Islet of Langerhans (tissue), 1 donor: ENCODE data around the gene TRIM14.
"Not testable (repeated sequence)": the region's sequence is repeated elsewhere in the genome, so short reads cannot be mapped to it uniquely, and the experiment has no call there.

Experiments
- FAIRE-seq: peaks from one replicate; lab custom pipeline; 2011; peaks lifted over from hg19 to GRCh38; lab: Jason Lieb, UNC

Gene TRIM14

DNA sequence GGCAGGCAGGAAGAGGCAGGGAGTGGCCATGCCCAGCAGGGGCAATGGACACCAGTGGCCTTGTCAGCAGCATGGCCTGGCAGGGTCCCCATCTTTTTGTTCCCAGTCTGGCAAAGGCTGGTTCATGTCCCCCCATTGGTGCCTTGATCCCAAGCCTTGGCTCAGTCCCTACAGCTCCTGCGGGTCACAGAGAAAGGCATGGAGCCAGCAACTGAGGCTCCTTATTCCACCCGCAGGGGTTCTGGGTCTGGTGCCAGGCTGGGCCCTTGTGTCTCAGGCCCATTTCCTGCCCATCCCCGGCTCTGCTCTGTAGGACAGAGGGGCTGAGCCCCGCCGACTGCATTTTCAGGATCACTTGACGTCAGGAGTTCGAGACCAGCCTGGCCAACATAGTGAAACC lies 14.0 kb downstream of the TRIM14 start:
- FAIRE-seq, result no peak

DNA sequence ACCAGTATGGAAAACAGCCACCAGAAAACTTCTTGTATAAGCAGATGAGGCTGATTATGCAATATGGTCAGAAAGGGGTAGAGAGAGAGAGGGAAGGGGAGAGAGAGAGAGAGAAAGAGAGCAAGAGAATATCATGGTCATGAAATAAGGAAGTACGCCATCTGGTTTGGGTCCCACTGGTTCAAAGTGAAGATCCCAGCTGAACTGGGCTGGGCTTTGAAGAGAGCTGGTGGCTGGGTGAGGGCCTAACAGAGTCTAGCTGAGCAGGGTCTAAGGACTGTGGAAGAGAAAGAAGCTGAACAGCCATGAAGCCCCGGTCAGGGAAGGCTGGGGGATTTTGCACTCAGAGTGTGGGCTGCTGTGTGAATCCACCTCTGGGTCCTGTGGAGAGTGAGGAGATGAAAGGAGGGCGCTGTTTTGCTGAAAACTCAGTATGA lies 14.6 kb downstream of the TRIM14 start:
- no peak for FAIRE-seq

DNA sequence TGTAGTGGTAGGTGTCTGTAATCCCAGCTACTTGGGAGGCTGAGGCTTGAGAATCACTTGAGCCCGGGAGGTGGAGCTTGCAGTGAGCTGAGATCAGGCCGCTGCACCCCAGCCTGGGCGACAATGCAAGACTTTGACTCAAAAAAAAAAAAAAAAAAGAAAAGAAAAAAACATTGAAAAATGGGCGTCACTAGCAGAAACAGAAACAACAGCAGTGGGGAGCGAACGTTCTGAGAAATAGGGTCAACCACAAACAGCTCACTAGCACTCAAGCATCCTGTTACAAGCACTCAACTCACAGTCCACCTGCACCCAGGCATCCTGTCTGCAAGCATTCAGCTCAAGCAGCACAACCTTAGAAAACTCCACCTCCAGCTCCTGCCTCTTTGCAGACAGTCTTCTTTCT lies 17.2 kb downstream of the TRIM14 start:
- no peak for FAIRE-seq

DNA sequence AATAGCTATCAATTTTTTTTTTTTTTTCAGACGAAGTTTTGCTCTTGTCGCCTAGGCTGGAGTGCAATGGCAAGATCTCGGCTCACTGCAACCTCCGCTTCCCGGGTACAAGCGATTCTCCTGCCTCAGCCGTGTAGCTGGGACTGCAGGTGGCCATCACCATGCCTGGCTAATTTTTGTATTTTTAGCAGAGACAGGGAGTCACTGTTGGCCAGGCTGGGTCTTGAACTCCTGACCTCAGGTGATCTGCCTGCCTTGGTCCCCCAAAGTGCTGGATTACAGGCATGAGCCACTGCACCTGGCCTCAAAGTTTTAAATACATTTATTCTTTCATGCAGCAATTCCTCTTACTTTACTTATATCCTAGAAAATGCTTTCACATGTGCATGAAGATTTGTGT lies 17.6 kb downstream of the TRIM14 start:
- FAIRE-seq, result no peak

DNA sequence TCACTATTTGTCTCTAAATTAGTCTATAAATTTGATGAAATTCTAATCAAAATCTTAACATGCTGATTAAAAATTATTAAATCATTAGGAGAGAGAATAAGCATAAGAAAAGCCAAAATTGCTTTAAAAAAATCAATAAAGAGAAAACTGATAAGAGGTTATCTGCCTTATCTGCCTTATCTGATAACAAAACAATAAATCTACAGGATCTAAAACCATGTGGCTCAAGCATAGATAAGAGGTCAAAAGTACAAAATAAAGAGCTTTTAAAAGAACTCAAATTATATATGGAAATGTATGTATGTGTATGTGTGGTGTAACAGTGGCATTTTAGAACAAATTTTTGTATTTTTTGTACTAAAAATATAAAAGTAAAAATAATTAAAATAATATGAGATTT lies 18.6 kb downstream of the TRIM14 start:
- no peak for FAIRE-seq

DNA sequence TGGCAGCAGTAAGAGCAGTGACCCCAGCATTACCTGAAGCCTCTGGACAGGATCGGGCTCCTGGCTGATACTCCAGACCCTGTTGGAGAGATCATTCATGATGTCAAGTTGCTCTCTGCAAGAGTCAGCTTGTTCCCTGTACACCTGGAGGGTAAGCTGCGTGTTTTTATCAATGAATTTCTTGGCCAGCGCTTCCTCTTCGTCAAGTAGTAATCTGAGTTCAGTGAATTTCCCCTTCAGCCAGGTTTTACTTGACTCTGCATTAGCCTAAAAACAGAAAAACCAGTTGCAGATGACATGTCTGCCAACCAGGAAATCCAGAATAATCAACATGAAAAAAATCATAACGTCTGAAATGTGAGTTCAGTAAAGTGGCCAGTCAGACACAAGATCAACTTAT lies 19.1 kb downstream of the TRIM14 start:
- FAIRE-seq, result no peak

DNA sequence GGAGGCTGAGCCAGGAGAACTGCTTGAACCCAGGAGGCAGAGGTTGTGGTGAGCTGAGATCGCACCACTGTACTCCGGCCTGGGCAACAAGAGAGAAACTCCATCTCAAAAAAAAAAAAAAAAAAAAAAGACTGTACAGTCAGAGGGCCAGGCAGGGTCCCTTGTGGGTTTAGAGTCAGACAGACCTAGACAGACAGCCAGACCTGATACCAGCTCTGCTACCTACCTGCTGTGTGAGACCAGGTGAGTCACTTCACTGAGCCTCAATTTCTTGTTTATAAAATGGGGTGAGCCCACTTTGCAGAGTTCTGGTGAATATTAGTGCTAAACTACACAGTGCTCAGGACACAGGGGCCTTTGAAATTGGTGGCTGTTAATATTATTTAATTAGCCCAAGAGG lies 19.7 kb downstream of the TRIM14 start:
- no peak for FAIRE-seq

DNA sequence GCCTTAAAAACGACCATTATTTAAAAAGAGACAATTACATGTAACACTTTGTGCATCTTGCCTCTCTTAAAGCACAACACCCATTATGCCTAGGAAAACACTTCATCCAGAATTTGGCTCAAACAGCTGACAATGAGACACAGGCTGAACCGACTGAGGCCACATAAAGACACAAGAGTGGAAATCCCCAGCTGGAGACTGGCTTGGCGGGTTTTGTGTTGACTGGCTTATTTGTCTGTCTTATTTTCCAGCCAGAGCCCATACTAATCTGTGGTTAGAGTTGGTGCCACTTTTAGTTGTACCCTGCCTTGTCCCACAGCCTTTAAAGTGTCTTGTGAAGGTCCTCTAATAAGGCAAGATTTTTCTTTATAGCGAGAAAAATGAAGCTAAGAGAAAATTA lies 21.2 kb downstream of the TRIM14 start:
- no peak for FAIRE-seq

DNA sequence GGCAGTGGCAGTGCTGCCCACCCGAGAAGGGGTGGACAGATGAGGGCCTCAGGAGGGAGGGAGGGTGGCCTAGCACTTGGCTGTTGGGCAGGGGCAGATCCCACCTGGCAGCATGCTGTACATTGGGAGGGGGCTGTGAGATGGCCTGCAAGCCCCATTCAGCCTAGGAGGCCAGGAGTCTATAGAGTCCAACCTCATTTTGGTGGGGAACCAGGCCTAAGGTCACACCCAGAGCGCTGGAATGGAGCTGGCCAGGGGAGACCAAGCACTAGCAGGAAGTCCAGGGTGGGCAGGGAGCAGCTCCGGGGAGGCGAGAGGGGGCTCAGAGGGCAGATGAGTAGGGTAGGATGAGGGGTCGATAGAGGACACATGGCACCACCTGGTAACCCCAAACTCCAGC lies 22.9 kb downstream of the TRIM14 start:
- no peak for FAIRE-seq

DNA sequence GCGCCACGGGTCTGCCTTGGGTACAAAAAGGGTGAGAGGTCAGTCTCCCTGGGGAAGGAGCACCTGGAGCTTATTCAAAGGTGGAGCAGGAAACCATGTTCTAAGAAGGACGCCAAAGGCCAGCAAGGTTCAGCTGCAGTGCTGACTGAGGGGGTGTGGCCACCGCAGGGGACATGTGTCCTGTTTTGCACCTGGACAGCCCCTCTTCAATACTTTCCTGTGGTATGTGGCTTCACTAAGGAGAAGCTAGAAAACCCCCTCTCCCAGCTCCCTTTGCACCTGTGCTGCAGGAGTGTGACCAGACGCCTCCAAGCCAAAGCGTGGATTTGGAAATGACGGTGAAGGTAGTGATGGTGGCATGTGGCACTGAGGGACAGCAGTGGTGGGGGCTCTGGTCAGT lies 23.6 kb downstream of the TRIM14 start:
- no peak for FAIRE-seq

DNA sequence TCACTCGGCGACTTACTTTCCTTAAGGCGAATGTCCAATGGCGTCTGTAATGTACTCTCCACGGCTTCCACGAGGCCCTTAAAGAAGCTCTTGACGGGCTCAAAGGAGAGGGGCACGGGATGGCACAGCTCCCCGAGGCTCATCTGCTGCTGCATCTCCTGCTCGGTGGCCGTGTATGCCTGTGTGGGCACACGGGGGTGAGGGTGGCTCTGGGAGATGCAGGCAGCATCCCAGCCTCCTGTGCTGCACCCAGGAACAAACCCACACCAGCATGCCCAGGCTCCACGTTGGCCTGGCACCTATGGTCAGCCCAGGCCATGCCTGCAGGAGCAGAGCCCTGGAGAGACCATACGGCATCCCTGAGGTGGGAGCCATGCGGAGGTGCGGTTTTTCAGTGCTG lies 24.2 kb downstream of the TRIM14 start:
- no peak for FAIRE-seq

DNA sequence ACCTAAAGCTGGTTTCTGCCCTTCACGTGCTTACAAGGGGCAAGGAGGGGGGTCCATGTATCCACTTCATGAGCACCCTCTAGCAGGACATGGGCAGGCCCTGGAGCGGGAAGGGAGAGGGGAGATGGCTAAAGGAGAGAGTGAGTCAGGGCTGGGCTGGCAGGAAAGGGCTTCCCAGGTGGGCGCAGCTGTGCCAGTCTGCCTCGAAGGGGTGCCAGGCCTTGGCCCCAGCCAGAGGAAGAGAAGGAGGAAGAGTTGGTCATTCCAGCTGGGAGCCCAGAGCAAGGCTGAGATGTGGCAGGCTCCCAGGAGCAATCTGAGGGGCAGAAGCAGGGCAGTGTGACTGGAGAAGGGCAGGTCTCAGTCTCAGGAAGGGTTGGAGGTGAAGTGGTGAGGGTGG lies 24.7 kb downstream of the TRIM14 start:
- no peak for FAIRE-seq

DNA sequence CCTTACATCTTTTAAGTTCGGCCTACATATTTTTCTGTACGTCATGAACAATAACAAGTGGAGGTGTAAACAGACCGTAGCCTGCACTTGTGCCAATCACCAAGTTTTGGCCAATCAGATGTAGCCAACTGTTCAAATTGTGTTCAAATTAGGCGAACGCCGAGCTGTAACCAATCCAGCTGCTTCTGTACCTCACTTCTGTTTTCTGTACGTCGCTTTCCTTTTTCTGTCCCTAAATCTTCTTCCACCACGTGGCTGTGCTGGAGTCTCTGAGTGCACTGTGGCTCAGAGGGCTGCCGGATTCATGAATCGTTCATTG lies 26.4 kb downstream of the TRIM14 start:
- FAIRE-seq, result no peak

DNA sequence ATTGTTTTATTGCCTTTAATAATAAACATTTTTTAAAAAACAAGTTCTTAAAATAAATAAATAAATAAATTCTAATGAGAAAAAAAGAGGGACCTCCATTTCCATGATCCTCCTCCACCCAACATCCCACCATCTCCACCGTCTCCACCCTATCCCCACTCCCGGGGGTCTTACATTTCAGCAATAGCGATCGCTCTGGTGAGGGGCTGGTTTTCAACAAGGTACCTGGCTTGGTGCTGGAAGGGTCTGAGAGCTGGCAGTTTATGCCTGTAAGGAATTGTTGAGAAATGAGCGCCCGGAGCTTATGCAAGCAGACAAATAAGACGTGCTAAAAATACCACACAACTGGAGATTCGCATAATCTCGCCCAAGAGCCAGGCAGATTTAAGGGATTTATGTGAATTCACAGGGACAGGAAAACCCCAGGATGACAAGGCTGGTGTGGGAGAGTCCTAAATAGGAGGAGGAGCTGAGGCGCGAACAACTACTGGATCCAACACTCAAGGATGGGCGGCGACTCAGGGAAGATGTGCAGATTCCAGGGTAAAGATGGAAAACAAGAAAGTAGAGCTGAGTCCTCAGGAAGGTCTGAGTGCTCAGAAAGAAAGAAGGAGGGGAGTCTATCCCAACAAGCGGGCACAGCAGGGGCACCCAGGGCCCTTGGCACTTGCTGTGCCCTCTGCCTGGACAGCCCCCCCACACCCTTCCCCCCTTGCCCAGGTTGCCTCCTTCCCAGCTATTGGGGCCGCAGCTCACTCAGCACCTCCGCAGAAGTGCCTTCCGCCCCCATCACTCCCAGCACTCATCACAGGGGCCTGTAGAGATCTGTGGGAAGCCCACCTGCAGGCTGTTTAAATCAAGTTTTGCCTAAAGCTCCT lies 27.0 kb downstream of the TRIM14 start:
- FAIRE-seq, result no peak

DNA sequence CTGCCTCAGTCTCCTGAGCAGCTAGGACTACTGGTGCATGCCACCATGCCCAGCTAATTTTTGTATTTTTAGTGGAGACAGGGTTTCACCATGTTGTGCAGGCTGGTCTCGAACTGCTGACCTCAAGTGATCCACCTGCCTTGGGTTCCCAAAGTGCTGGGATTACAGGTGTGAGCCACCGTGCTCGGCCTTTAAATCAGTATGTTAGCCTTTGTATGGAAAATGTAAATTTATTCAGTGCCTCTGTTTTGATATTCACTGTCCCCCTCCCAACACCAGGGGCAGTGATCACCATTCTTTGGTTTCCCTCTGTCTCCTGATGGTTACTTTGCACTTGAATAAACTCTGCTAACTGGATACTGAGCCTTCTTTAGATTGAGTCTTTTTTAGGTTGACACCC lies 28.3 kb downstream of the TRIM14 start:
- not testable (repeated sequence) for FAIRE-seq

DNA sequence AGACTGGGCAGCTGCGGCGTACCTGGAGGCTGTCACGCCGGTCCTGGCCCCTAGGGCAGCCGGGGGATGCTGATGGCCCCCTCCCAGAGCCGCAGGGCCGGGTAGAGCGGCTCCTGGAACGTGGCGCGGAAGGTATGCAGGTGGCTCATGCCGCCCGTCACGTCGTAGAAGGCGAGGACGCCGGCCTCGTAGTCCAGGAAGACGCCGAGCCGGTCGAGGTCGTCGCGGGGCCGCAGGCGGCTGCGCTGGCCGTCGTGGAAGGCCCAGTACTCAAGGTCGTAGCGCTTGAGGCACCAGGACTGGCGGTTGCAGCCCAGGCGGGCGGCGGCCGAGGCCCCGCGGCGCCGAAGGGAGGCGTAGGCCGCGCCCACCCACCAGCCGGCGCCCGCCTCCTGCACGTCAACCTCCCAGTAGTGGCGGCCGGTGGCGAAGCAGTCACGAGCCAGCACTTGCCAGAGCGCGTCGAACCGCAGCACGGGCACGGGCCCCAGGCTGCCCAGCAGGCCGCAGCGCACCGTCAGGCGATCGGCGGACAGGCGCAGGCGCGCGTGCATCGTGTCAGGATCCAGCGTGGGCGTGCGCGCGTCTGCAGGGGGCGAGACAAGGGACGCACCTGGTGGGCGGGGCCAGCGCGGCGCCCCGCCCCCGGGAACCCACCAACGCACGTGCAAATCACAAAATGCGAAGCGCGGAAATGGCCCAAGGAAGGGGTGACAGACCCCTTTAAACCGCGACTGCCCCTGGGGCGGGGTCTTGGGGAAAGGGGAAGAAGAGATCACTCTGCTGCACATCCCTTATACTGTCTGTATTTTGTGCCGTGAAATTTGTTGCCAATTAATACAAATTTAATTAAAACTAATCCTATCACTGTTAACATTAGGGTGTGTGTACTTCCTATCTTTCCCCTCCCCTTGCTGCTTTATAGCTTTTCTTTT lies 31.3 kb downstream of the TRIM14 start:
- FAIRE-seq, result no peak

DNA sequence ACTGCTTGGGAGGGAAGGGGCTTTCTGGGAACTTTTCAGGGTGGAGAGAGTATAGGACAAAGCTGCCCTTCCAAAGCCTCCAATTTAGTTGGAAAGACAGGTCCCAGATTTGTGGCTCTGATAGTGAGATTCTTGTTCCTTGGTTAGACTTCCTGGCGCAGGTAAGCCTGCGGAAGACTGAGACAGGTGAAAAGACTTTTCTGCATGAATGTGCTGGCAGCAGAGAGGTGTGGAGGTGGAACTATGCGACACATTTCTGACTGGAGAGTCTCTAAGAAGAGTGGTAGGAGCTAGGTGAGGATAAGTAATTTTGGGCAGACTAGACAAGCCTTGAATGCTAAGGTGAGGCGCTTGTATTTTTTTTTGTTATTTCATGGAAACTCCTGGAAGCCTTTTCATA lies 32.6 kb downstream of the TRIM14 start:
- no peak for FAIRE-seq

DNA sequence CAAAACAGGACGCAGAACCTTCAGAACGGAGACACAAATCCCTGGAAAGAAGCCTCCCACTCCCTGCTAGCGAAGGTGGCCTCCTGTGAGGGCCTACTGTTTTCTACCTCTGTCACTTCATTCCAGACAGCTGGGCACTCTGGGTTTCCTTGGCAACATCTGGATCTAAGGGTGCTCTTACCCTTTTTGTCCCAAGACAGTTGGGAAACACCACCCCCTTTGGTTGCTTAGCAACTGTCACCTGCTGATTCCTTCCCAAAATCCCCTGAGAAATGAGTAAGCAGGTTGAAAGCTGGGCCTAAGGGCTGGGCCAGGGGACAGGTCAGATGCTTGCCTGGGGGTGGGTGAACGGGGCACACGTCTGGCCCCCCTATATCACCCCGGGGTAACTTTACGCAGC lies 33.1 kb downstream of the TRIM14 start:
- FAIRE-seq, result no peak

DNA sequence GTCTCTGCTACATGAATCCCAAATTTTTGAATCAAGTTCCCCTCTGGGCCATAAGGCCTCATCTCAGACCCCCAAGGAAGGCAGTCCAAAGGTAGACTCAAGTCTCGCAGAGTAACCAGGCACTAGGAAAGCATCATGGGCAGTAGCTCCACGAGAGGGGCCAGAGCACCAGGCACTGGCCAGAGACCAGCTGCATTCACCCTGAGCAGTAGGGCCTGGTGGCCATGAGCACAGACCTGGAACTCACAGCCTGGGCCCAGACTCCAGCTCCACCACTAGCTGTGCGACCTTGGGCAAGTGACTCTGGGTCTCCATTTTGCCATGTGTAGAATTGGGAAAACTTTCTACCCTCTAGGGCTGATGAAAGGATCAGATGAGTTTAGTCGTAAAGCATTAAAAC lies 34.0 kb downstream of the TRIM14 start:
- no peak for FAIRE-seq

DNA sequence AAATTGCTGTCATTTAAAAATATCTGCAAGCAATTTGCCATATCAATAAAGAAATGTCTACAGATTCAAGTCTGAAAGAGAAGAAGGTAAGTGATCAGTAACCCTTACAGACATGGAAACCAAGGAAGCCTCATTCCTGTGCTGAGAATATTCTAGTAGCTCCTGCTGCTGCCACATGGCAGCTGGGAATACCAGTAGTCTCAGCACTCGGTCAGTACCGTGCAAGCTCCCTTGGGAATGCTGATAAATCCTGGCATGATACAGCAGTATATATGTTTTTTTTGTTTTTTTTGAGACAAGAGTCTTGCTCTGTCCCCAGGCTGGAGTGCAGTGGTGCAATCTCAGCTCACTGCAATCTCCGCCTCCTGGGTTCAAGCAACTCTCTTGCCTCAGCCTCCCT lies 34.6 kb downstream of the TRIM14 start:
- FAIRE-seq, result no peak

DNA sequence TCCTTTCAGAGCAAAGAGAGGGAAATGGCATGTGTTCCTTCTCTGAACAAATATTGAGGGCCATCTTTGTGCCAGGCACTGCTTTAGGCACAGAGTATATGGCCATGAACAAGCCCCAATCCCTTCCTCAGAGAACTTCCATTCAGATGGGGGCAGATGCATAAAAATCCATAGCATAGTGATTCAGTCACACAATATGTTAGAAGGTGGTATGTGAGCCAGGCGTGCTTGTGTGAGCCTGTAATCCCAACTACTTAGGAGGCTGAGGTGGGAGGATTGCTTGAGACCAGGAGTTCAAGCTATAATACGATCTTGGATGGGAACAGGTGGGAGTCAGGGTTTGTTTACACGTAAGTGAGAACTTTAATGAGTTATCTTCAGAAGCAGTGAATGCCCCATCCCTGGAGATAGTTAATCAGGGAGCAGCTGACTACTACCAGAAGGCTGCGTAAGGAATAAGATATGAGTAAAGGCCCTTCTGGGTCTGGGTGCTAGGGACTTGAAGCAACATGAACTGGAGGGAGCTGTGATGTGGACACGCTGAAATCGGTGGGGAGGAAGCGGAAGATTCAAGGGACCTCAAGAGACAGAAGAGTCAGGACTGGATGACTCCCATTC lies 35.3 kb downstream of the TRIM14 start:
- FAIRE-seq, result no peak

DNA sequence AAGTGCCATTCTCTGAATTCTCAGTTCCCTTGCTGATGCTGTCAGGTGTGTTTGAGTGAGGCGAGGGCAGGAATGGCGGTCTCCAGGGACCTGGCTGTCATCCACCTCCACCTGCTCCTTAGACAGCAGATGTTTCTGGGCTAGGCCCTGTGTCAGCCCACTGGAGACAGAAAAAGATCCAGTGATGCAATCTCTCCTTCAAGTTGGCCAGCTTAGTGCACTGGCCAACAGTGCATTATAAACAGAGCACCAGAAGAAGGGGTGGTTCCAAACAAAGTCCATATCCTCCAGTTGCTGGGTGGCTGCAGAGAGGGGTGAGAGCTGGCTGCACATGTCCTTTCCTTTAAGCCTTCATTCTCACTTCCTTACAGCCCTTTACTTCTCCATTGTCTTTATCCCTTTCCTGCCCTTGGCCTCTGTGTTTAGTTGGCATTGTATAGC lies 35.9 kb downstream of the TRIM14 start:
- no peak for FAIRE-seq
